GM18511 (cell line): Measurements from ENCODE around the gene PRKCE.
A peak's percentile ranks its signal among the peaks of the same experiment; 100 is the strongest.

Experiments
- ATAC-seq: cut with Tn5 transposase; IDR thresholded peaks from one replicate; pipeline ENCODE4 v1.9.1; 2021; ENCODE audit warnings: mild to moderate bottlenecking, moderate library complexity; ENCODE audit not compliant: unreplicated experiment

The PRKCE gene

GRCh38 chr2:46171996-46172546 lies 520.6 kb downstream of the PRKCE start:
- no peak for ATAC-seq

- no peak for ATAC-seq
Measured at GRCh38 chr2:46173030-46173429, 521.6 kb downstream of the PRKCE start.

- ATAC-seq: no peak
Measured at GRCh38 chr2:46173636-46174250, 522.3 kb downstream of the PRKCE start.

DNA sequence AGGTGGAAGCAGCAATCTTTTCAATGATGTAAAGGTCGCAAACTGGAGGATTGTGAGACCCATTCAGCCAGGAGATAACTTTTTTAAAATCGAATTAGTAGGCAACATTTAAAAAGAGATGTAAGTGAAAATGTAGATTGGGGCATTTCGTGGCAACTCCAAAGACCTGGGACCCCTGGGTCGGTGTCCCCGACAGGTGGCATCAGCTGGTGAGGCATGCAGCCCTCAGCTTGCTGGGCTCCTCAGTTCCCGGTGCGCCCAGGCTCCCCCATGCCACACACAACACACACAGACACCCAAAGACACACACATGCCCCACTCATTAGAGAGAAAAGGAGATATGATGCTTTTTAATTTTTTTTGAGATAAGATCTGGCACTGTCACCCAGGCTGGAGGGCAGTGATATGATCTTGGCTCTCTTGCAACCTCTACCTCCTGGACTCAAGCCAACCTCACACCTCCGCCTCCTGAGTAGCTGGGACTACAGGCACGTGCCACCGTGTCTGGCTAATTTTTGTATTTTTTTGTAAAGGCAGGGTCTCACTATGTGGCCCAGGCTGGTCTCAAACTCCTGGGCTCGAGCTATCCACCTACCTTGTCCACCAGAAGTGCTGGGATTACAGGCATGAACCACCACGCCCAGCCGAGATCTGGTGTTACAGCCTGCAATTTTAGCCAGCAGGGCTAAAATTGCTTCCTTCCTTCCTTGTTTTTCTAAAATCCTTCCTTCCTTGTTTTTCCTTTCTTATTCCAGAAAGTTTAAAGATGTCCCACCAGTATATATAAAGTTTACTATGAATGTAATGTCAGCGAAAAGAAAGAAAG lies 523.1 kb downstream of the PRKCE start:
- no peak for ATAC-seq

GRCh38 chr2:46175419-46175818 lies 523.9 kb downstream of the PRKCE start:
- ATAC-seq: no peak

GRCh38 chr2:46177461-46178089 lies 526.1 kb downstream of the PRKCE start:
- no peak for ATAC-seq

GRCh38 chr2:46179037-46179621 lies 527.7 kb downstream of the PRKCE start:
- ATAC-seq: no peak

- no peak for ATAC-seq
Measured at GRCh38 chr2:46180189-46180588, 528.7 kb downstream of the PRKCE start.

DNA sequence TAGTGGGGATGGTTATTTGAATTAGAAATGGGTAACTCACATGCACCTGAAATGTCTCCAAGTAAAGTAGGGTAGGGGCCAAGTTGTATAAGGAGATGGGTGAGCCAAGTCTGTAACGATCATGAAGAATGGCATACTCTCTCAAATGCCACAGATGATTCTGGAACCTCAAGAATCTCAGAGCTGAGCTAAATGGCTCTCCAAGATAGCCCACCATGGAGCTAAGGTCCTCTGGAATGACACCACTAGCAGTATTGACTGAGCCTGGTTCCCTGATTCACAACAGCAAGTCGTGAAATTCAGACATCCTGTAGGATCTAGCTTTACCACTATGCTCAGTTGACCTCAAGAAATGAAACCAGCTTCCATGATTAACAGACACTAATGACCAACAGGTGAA lies 529.8 kb downstream of the PRKCE start:
- no peak for ATAC-seq

DNA sequence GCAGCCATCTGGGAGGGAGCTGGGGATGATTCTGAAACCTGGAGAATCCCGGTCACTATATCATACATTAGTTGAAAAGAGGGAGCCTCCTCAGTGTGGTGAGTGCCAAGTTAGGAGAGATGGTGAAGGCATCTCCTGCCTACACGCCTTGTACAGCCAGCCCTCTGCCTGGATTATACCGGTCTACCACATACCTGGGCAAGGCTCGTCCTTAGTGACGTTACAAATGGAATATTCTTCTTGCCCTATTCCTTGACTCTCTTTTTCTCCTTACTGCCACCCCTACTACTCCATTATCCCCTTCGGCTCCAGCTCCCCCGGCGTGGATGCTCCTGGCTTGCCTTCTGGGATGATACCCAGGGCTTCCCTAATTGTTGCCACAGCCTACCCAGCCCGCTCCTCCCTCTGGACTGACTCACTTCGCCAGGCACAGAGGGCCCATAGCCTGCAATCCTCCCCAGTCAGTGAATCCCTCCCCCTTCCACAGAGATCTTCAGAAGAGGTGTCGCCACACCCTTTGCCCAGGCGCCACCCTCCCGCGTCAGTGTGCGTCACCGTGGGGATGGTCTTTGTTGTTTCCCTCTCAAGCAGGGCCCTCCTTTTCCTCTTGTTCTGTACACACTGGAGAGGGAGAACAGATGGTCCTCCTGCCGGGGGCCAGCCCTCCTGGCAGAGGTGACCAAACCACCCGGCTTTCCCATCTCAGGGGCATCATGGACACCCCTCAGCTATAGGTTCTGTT lies 530.5 kb downstream of the PRKCE start:
- no peak for ATAC-seq

- no peak for ATAC-seq
Measured at GRCh38 chr2:46183426-46183825, 532.0 kb downstream of the PRKCE start.

GRCh38 chr2:46184794-46185583 lies 533.5 kb downstream of the PRKCE start:
- no peak for ATAC-seq

- peak; percentile 92 for ATAC-seq
Measured at GRCh38 chr2:46187112-46187618, 535.7 kb downstream of the PRKCE start.

GRCh38 chr2:46188041-46188716 lies 536.7 kb downstream of the PRKCE start:
- ATAC-seq: no peak

DNA sequence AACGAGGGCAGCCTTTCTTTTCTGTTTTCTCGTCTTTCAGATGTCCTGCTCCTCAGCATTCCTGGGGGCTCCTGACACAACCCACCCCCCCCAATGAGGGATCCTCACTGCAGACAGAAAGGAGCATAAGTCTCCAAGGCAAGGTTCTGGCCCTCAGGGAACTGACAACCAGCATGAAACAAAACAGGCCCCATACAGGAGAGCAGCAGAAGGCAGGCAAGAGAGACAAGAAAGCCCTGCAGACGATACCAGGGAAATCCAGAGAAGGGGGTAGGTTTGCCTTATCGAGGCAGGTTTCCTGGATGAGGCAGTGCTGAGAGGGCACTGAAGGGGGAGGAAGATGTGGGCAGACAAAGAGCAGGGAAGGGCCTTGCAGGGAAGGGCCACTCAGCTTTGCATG lies 541.9 kb downstream of the PRKCE start:
- no peak for ATAC-seq

GRCh38 chr2:46193855-46194254 lies 542.4 kb downstream of the PRKCE start:
- no peak for ATAC-seq

DNA sequence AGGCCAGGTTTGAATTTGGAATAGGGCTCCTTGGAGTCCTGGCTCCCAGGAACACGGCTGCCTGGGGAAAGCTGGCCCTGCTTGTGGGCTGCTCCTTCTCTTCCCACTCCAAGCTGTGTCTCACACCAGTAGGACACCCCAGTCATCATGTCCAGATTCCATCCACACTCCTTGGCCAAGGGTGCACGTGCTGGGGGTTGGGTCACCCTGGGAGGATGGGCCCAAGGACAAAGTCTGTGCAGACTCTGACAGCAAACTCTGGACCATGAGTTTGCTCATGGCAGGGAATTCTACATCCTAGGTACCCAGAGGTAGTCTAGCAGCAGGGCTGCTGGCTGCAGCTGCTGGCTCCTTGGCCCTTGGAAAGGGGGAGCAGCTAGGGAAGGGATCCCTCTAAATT lies 543.4 kb downstream of the PRKCE start:
- no peak for ATAC-seq

- ATAC-seq: no peak
Measured at GRCh38 chr2:46195819-46196218, 544.3 kb downstream of the PRKCE start.

DNA sequence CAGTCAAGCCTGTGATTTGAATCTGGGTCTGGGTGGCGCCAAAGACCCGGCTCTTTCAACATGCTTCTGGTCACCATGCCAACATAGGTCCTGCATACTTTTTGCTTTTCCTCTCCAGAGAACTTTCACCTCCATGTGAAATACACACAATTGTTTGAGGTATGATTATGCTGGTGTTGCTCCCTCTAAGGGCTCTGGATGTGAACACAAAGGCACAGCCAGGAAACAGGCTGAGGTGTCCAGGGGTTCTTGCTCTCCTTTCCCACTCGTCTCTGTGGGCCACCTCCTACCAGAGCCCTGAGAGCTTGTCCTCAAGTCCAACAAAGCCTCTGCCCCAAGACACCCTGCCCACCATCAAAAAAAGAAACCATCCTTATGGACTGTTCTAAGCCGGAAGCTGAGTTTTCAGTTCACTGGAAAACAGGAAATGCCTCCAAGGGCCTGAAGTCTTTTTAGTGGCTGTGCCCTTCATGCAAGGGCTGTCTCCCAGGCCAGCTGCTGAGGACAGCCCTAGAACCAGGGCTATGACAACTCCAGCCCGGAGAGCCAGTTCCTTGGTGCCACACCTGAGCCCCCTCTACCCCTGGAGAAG lies 545.5 kb downstream of the PRKCE start:
- no peak for ATAC-seq
